Hypothalamus (tissue), 51 donors: ENCODE measurements around the gene BEST2.
A peak's percentile ranks its signal among the peaks of the same experiment; 100 is the strongest.

Experiments
- DNase-seq, 51 donors: peaks; one replicate each; lab custom pipeline; 2025; lab: John Stamatoyannopoulos, UW

The BEST2 gene

GRCh38 chr19:12785431-12786031, 33.9 kb downstream of the BEST2 start:
- DNase-seq: peak in 10 of 51 donors; percentile 9 to 34 (median 22)

GRCh38 chr19:12786141-12786870, 34.7 kb downstream of the BEST2 start:
- peak in 41 of 51 donors; percentile 14 to 74 (median 62) for DNase-seq

GRCh38 chr19:12786952-12787351, 35.4 kb downstream of the BEST2 start:
- DNase-seq: no peak

GRCh38 chr19:12787458-12787857, 35.9 kb downstream of the BEST2 start:
- no peak for DNase-seq

GRCh38 chr19:12788042-12788681, 36.6 kb downstream of the BEST2 start:
- DNase-seq: no peak

- DNase-seq: peak in 41 of 51 donors; percentile 14 to 78 (median 49)
Measured at GRCh38 chr19:12788682-12789097, 37.1 kb downstream of the BEST2 start.

GRCh38 chr19:12789098-12789903, 37.7 kb downstream of the BEST2 start:
- DNase-seq: peak in 5 of 51 donors; percentile 38 to 70 (median 44)

GRCh38 chr19:12789904-12790619, 38.5 kb downstream of the BEST2 start:
- DNase-seq: peak in 49 of 51 donors; percentile 25 to 97 (median 92)

GRCh38 chr19:12790628-12791344, 39.2 kb downstream of the BEST2 start:
- DNase-seq: peak in 6 of 51 donors; percentile 7 to 66 (median 36)

GRCh38 chr19:12791345-12792050, 39.9 kb downstream of the BEST2 start, which contains the start of gene JUNB:
TSS of gene JUNB (plus strand) at chr19:12791486. CDS start at chr19:12791772, 286 bp downstream.
- DNase-seq: peak; percentile 75 to 99 (median 97)

DNA sequence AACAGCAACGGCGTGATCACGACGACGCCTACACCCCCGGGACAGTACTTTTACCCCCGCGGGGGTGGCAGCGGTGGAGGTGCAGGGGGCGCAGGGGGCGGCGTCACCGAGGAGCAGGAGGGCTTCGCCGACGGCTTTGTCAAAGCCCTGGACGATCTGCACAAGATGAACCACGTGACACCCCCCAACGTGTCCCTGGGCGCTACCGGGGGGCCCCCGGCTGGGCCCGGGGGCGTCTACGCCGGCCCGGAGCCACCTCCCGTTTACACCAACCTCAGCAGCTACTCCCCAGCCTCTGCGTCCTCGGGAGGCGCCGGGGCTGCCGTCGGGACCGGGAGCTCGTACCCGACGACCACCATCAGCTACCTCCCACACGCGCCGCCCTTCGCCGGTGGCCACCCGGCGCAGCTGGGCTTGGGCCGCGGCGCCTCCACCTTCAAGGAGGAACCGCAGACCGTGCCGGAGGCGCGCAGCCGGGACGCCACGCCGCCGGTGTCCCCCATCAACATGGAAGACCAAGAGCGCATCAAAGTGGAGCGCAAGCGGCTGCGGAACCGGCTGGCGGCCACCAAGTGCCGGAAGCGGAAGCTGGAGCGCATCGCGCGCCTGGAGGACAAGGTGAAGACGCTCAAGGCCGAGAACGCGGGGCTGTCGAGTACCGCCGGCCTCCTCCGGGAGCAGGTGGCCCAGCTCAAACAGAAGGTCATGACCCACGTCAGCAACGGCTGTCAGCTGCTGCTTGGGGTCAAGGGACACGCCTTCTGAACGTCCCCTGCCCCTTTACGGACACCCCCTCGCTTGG, 40.7 kb downstream of the BEST2 start:
- peak in 43 of 51 donors; percentile 19 to 77 (median 52) for DNase-seq

DNA sequence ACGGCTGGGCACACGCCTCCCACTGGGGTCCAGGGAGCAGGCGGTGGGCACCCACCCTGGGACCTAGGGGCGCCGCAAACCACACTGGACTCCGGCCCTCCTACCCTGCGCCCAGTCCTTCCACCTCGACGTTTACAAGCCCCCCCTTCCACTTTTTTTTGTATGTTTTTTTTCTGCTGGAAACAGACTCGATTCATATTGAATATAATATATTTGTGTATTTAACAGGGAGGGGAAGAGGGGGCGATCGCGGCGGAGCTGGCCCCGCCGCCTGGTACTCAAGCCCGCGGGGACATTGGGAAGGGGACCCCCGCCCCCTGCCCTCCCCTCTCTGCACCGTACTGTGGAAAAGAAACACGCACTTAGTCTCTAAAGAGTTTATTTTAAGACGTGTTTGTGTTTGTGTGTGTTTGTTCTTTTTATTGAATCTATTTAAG, 41.3 kb downstream of the BEST2 start:
- DNase-seq: peak in 8 of 51 donors; percentile 37 to 66 (median 42)

- DNase-seq: peak; percentile 39 to 96 (median 90)
Measured at GRCh38 chr19:12793290-12794195, 42.0 kb downstream of the BEST2 start.

GRCh38 chr19:12794196-12794941, 42.8 kb downstream of the BEST2 start:
- DNase-seq: no peak

DNA sequence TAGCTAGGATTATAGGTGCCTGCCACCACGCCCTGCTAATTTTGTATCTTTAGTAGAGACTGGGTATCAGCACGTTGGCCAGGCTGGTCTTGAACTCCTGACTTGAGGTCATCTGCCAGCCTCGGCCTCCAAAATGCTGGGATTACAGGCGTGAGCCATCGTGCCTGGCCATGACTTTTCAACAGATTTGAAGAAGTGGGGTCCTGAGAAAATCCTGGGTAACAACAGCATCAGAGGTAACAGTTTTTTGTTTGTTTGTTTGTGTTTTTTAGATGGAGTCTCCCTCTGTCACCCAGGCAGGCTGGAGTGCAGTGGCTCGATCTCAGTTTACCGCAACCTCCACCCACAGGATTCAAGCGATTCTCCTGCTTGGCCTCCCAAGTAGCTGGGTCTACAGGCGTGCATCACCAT, 43.4 kb downstream of the BEST2 start:
- no peak for DNase-seq
